Measurements from ENCODE around the gene FOXP1. TPM values are rescaled to one million over a fixed set of nuclear protein-coding genes. Genes with fewer than 3 reads are reported as not detected.

Gene FOXP1
- total and polyA plus RNA-seq, 2 of the 8 experiments (the other 6 are each of a cell fraction or from before 2014, with no cell fraction given), result 13.9 to 25.4 TPM

GRCh38 chr3:71602256-71602655 lies 18.7 kb upstream of the FOXP1 start (continued):
- TF ChIP-seq, protein P1, sequence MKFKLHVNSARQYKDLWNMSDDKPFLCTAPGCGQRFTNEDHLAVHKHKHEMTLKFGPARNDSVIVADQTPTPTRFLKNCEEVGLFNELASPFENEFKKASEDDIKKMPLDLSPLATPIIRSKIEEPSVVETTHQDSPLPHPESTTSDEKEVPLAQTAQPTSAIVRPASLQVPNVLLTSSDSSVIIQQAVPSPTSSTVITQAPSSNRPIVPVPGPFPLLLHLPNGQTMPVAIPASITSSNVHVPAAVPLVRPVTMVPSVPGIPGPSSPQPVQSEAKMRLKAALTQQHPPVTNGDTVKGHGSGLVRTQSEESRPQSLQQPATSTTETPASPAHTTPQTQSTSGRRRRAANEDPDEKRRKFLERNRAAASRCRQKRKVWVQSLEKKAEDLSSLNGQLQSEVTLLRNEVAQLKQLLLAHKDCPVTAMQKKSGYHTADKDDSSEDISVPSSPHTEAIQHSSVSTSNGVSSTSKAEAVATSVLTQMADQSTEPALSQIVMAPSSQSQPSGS (IDR thresholded peaks at IDR 0.05; ENCODE audit: low read length), result no peak
- TF ChIP-seq RNF2 (IDR thresholded peaks at IDR 0.05; ENCODE audit: borderline replicate concordance, low read depth, low read length, missing control alignments, poor library complexity, severe bottlenecking), result no peak

All from H1 (cell line).